Mucosa of stomach (tissue), 1 donor: Measurements from ENCODE around the gene TRMT2A.

ENCODE experiments used
- H3K27me3 ChIP-seq: one replicate; pipeline ENCODE4 v1.7.0; 2013; ENCODE audit warnings: mild to moderate bottlenecking, low read length; ENCODE audit not compliant: control insufficient read depth, insufficient read depth
- H3K36me3 ChIP-seq: one replicate; pipeline ENCODE4 v1.7.0; 2013; ENCODE audit warnings: low read length; ENCODE audit not compliant: control insufficient read depth, insufficient read depth
- H3K4me1 ChIP-seq: one replicate; pipeline ENCODE4 v1.7.0; 2013; ENCODE audit warnings: mild to moderate bottlenecking, low read length; ENCODE audit not compliant: control insufficient read depth, insufficient read depth
- H3K4me3 ChIP-seq: one replicate; pipeline ENCODE4 v1.7.0; 2013; ENCODE audit warnings: low read length
- H3K9ac ChIP-seq: one replicate; pipeline ENCODE4 v1.7.0; 2013; ENCODE audit warnings: mild to moderate bottlenecking, low read length, moderate library complexity
- H3K9me3 ChIP-seq: one replicate; pipeline ENCODE4 v1.7.0; 2013; ENCODE audit warnings: mild to moderate bottlenecking, low read length, moderate library complexity; ENCODE audit not compliant: control insufficient read depth
- donor health status: Pancreatic carcinoma.

The TRMT2A gene

GRCh38 chr22:20063271-20064139 lies 53.5 kb downstream of the TRMT2A start:
- H3K9me3 ChIP-seq = no peaks in the 10 kb centered on the region
- H3K4me1 ChIP-seq = no peaks in the 10 kb centered on the region
- no peak overlapping the region for H3K9ac ChIP-seq
- H3K27me3 ChIP-seq = no peaks in the 10 kb centered on the region
- H3K36me3 ChIP-seq = peaks cover 5% of the 10 kb centered on the region
- no peak overlapping the region for H3K4me3 ChIP-seq

- Histone ChIP-seq H3K36me3 (peaks cover 5% of the 10 kb centered on the region), H3K9me3 (no peaks in the 10 kb centered on the region), H3K27me3 (no peaks in the 10 kb centered on the region), H3K9ac (no peak overlapping the region), H3K4me1 (no peaks in the 10 kb centered on the region), H3K4me3 (no peak overlapping the region)
These were observed 54.3 kb downstream of the TRMT2A start for GRCh38 chr22:20062766-20063083.

GRCh38 chr22:20062043-20062765 lies 54.8 kb downstream of the TRMT2A start:
- no peak overlapping the region for H3K4me3 ChIP-seq
- peaks cover 5% of the 10 kb centered on the region for H3K36me3 ChIP-seq
- no peaks in the 10 kb centered on the region for H3K4me1 ChIP-seq
- H3K9me3 ChIP-seq = no peaks in the 10 kb centered on the region
- no peak overlapping the region for H3K9ac ChIP-seq
- H3K27me3 ChIP-seq = no peaks in the 10 kb centered on the region
